Suprapubic skin (tissue), 4 donors: ENCODE measurements around the gene RIMOC1. TPM values are rescaled to one million over a fixed set of nuclear protein-coding genes. Genes with fewer than 3 reads are reported as not detected.

ENCODE experiments used
- DNase-seq, 2 donors: peaks; one replicate each; pipeline ENCODE4 v3.0.0-alpha.2; 2019; ENCODE audit warnings: low spot score in 2 of 2
- H3K27ac ChIP-seq: fragments of 200-600 bp; sonication (generic); one replicate; pipeline ENCODE4 v1.5.1; 2019
- H3K27me3 ChIP-seq: fragments of 200-600 bp; sonication (generic); one replicate; pipeline ENCODE4 v1.5.1; 2019
- H3K36me3 ChIP-seq: fragments of 200-600 bp; sonication (generic); one replicate; pipeline ENCODE4 v1.5.1; 2019
- H3K4me1 ChIP-seq: fragments of 200-600 bp; sonication (generic); one replicate; pipeline ENCODE4 v1.5.1; 2019
- H3K4me3 ChIP-seq: fragments of 200-600 bp; sonication (generic); one replicate; pipeline ENCODE4 v1.5.1; 2019; ENCODE audit warnings: mild to moderate bottlenecking
- H3K9me3 ChIP-seq: fragments of 200-600 bp; sonication (generic); one replicate; pipeline ENCODE4 v1.5.1; 2019
- EP300 ChIP-seq: sonication (generic); formaldehyde crosslinking; IDR thresholded peaks from one replicate; pipeline ENCODE4 v1.6.1; 2017; ENCODE audit warnings: antibody characterized with exemption
- POLR2A ChIP-seq, 2 donors: fragments of 450-650 bp; IDR thresholded peaks; one replicate each; pipeline ENCODE4 v1.6.1; 2017; ENCODE audit warnings: antibody characterized with exemption in 2 of 2, mild to moderate bottlenecking in 2 of 2, moderate library complexity in 2 of 2
- POLR2AphosphoS5 ChIP-seq, 3 donors: sonication (generic); formaldehyde crosslinking; IDR thresholded peaks; one replicate each; pipeline ENCODE4 v1.6.1; 2017; ENCODE audit warnings: antibody characterized with exemption in 3 of 3
- WGBS: methylation state at CpG from one replicate; pipeline ENCODE4 v1.1.5; 2018; 5-methylcytosine and 5-hydroxymethylcytosine counted together
- total RNA-seq, 4 donors: library from RNA; depleted of rRNA; stranded (reverse); fragments of >200 nt; gene quantifications; one replicate each; pipeline ENCODE4 v1.1.0, GENCODE V29; 2016
- TF ChIP-seq, protein P1 (sequence below), 2 donors: fragments of 200-600 bp in 1 of 2; fragments of 450-650 bp in 1 of 2; sonication (generic) in 1 of 2; IDR thresholded peaks; one replicate each; pipeline ENCODE4 v1.5.1; 2016 to 2019; ENCODE audit warnings: antibody characterized with exemption in 2 of 2, mild to moderate bottlenecking in 1 of 2, moderate library complexity in 1 of 2

RIMOC1 gene
- total RNA-seq, 4 donors from 2014 or later = 10.6 to 20.9 (median 16.9) TPM

DNA sequence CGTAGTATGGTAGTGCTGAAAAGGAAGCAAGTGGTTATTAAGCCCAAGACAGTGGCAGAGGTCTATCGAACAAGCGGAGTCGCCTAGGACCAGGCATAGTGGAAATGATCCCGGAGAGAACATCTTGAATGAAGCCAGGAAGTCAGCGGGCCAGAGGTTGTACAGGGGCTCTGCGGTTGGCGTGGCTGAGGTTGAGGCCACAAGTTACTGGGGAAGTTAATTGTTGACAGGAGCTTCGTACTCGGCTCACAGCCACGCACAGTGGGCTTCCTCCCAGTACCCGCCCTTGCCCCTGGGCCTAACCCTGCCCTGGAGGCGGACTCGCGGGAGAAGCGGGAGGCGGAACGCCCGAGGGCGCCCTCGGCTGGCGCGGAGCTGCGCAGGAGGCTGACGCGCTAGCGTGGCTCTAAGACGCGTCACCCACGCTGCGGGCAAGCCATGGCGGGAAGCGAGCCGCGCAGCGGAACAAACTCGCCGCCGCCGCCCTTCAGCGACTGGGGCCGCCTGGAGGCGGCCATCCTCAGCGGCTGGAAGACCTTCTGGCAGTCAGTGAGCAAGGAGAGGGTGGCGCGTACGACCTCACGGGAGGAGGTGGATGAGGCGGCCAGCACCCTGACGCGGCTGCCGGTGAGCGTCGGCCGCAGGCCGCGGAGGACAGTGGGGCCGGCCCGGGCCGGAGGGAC is 20.9 kb downstream of the RIMOC1 start, which contains the start of gene FBXO4:
FBXO4 (plus strand) TSS at position 410 of the 683 bp plus-strand sequence; CDS start at position 439, 29 bp downstream.
- WGBS = 0% methylated on average over 15 of the region's 60 CpGs
- TF ChIP-seq POLR2A (IDR thresholded peaks at IDR 0.05) (peak; percentile 30 to 74), EP300 (no peak), POLR2AphosphoS5 (IDR thresholded peaks at IDR 0.05) (peak; percentile 66 to 87 (median 72))
- TF ChIP-seq, protein P1, sequence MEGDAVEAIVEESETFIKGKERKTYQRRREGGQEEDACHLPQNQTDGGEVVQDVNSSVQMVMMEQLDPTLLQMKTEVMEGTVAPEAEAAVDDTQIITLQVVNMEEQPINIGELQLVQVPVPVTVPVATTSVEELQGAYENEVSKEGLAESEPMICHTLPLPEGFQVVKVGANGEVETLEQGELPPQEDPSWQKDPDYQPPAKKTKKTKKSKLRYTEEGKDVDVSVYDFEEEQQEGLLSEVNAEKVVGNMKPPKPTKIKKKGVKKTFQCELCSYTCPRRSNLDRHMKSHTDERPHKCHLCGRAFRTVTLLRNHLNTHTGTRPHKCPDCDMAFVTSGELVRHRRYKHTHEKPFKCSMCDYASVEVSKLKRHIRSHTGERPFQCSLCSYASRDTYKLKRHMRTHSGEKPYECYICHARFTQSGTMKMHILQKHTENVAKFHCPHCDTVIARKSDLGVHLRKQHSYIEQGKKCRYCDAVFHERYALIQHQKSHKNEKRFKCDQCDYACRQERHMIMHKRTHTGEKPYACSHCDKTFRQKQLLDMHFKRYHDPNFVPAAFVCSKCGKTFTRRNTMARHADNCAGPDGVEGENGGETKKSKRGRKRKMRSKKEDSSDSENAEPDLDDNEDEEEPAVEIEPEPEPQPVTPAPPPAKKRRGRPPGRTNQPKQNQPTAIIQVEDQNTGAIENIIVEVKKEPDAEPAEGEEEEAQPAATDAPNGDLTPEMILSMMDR (IDR thresholded peaks at IDR 0.05) = peak in 1 of 2 donors; percentile 52
- Histone ChIP-seq H3K27me3 (no peaks in the 10 kb centered on the region), H3K9me3 (no peaks in the 10 kb centered on the region), H3K4me1 (peaks cover 12% of the 10 kb centered on the region), H3K4me3 (peak within 1 kb of the TSS; percentile 85), H3K27ac (peak within 1 kb of the TSS; percentile 95), H3K36me3 (peaks cover under 1% of the 10 kb centered on the region)
- peak; percentile 92 to 94 for DNase-seq

- no peak for TF ChIP-seq EP300
- TF ChIP-seq POLR2AphosphoS5 (IDR thresholded peaks at IDR 0.05) = no peak
- TF ChIP-seq POLR2A (IDR thresholded peaks at IDR 0.05) = no peak
- TF ChIP-seq, protein P1 (IDR thresholded peaks at IDR 0.05) = no peak
- Histone ChIP-seq H3K27me3 (no peaks in the 10 kb centered on the region), H3K4me3 (peak overlapping the region; percentile 85), H3K9me3 (no peaks in the 10 kb centered on the region), H3K4me1 (peaks cover 12% of the 10 kb centered on the region), H3K27ac (peak overlapping the region; percentile 95), H3K36me3 (peaks cover 3% of the 10 kb centered on the region)
- WGBS = 0% methylated on average over 5 of the region's 18 CpGs
- peak; percentile 73 to 80 for DNase-seq
These were observed 21.4 kb downstream of the RIMOC1 start for GRCh38 chr5:41925555-41925951.

DNA sequence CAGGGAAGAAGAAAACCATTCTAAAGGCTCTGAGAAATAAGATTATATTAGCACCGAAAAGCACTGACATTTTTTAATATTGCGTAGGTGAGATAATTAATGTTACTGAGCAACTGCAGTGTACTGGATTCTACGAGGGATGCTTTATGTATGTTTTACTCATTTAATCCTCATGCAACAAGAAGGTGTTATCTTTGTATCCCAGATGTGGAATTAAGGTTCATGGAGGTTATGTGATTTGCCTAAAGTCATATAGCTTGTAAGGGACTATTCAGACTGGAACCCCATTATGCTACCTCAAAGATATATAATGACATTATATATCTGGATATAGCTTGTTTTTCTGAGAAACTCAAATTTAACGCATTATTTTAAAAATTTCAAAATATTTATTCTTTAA is 23.5 kb downstream of the RIMOC1 start:
- Histone ChIP-seq H3K4me1 (peaks cover 12% of the 10 kb centered on the region), H3K9me3 (no peaks in the 10 kb centered on the region), H3K4me3 (no peak overlapping the region), H3K27ac (no peak overlapping the region), H3K36me3 (peaks cover 8% of the 10 kb centered on the region), H3K27me3 (no peaks in the 10 kb centered on the region)
- TF ChIP-seq POLR2A (IDR thresholded peaks at IDR 0.05) (no peak), EP300 (no peak), POLR2AphosphoS5 (IDR thresholded peaks at IDR 0.05) (no peak)
- TF ChIP-seq, protein P1 (IDR thresholded peaks at IDR 0.05) = no peak
- no peak for DNase-seq
- 95% methylated on average over 4 of the region's 4 CpGs for WGBS

DNA sequence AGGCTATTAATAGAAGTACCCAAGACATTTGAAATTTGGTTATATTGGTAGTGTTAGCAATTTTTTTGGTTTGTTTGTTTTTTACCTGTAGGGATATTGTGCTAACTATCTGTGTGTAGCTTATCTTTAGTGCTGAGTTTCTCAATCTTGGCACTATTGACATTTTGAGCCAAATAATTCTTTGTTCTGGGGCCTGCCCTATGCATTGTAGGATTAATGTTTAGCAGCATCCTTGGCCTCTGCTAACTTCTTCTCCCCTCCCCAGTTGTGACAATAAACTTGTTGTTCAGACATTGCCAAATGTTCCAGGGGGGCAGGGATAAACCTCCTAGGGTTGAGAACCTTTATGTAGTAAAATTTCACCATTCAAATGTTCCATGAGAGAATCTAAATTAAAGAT is 24.9 kb downstream of the RIMOC1 start:
- TF ChIP-seq, protein P1 (IDR thresholded peaks at IDR 0.05) = no peak
- TF ChIP-seq POLR2A (IDR thresholded peaks at IDR 0.05) = no peak
- Histone ChIP-seq H3K27me3 (no peaks in the 10 kb centered on the region), H3K4me3 (no peak overlapping the region), H3K36me3 (peaks cover 14% of the 10 kb centered on the region), H3K9me3 (no peaks in the 10 kb centered on the region), H3K4me1 (peaks cover 12% of the 10 kb centered on the region), H3K27ac (no peak overlapping the region)
- no peak for DNase-seq

DNA sequence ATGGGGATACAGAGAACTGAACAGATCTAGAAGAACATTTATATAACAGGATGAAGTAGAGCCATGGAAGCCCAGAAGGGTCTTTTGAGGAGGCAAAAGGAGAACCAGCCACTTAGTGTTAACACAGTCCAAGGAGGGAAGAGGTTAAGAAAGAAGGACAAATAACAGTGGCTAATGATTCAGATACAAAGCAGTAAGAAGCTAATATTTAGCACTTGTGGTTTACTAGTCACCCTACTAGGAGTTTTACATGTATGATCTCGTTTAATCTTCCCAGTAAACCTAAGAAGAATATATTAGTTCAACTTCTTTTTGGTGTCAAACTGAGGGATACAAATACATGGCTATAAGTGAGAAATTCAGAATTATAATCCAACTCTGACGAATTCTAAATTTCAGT is 28.6 kb downstream of the RIMOC1 start:
- 90% methylated on average over 2 of the region's 2 CpGs for WGBS
- no peak overlapping the region for H3K27ac ChIP-seq
- H3K4me3 ChIP-seq = no peak overlapping the region
- DNase-seq = no peak
- H3K36me3 ChIP-seq = peaks cover 34% of the 10 kb centered on the region
- no peaks in the 10 kb centered on the region for H3K27me3 ChIP-seq
- no peaks in the 10 kb centered on the region for H3K9me3 ChIP-seq
- TF ChIP-seq POLR2AphosphoS5 (IDR thresholded peaks at IDR 0.05) = no peak
- TF ChIP-seq, protein P1 (IDR thresholded peaks at IDR 0.05) = no peak
- TF ChIP-seq POLR2A (IDR thresholded peaks at IDR 0.05) = no peak
- TF ChIP-seq EP300 = no peak
- H3K4me1 ChIP-seq = no peaks in the 10 kb centered on the region
